ENCODE results near the gene ADAT3.

GRCh38 chr19:1906985-1907562 lies 1.9 kb downstream of the ADAT3 start:
- TF ChIP-seq CTCF (IDR thresholded peaks at IDR 0.05) = no peak
- no peak for TF ChIP-seq POLR2A (IDR thresholded peaks at IDR 0.05)
- TF ChIP-seq POLR2AphosphoS5 (IDR thresholded peaks at IDR 0.05) = no peak
